DND-41 (cell line): ENCODE results near the gene FBXO38.
A peak's percentile ranks its signal among the peaks of the same experiment; 100 is the strongest.

Experiments used
- ATAC-seq: fragments of 200-7000 bp; cut with Tn5 transposase; 3 replicates; pipeline ENCODE4 v1.9.1; 2021; ENCODE audit warnings: low read depth; ENCODE audit not compliant: insufficient read depth
- DNase-seq: peaks from one replicate; pipeline ENCODE4 v3.0.0-alpha.2; 2020
- H2AFZ ChIP-seq: 2 replicates; pipeline ENCODE4 v1.6.0; 2012; ENCODE audit warnings: low read depth, low read length
- H3K27ac ChIP-seq: 2 replicates; pipeline ENCODE4 v1.5.1; 2012; ENCODE audit warnings: low read length, inconsistent platforms
- H3K27me3 ChIP-seq: fragments of 200-600 bp; sonication (generic); 2 replicates; pipeline ENCODE4 v1.6.0; 2012; ENCODE audit warnings: low read length, mild to moderate bottlenecking, inconsistent platforms; ENCODE audit not compliant: insufficient read depth, poor library complexity
- H3K36me3 ChIP-seq: 2 replicates; pipeline ENCODE4 v1.5.1; 2012; ENCODE audit warnings: low read length, inconsistent platforms; ENCODE audit not compliant: insufficient read depth
- H3K4me1 ChIP-seq: 2 replicates; pipeline ENCODE4 v1.5.1; 2012; ENCODE audit warnings: mild to moderate bottlenecking, low read length; ENCODE audit not compliant: insufficient read depth
- H3K4me2 ChIP-seq: 2 replicates; pipeline ENCODE4 v1.6.0; 2012; ENCODE audit warnings: mild to moderate bottlenecking, moderate library complexity, low read length, inconsistent platforms; ENCODE audit not compliant: insufficient read depth
- H3K4me3 ChIP-seq, 2 experiments: fragments of 200-600 bp in 1 of 2; shearing (Covaris generic) in 1 of 2; 2 replicates each; pipeline ENCODE4 v1.5.1; 2012 to 2016; ENCODE audit warnings: inconsistent platforms in 2 of 2, low read length in 2 of 2, mild to moderate bottlenecking in 2 of 2, low read depth in 1 of 2, moderate library complexity in 1 of 2
- H3K79me2 ChIP-seq: 2 replicates; pipeline ENCODE4 v1.6.0; 2012; ENCODE audit warnings: low read length, inconsistent platforms; ENCODE audit not compliant: insufficient read depth
- H3K9ac ChIP-seq: 2 replicates; pipeline ENCODE4 v1.6.0; 2012; ENCODE audit warnings: low read depth, mild to moderate bottlenecking, inconsistent platforms, low read length, moderate library complexity
- H3K9me3 ChIP-seq: 2 replicates; pipeline ENCODE4 v1.5.1; 2012; ENCODE audit warnings: low read length, moderate library complexity, mild to moderate bottlenecking, inconsistent platforms; ENCODE audit not compliant: insufficient read depth, severe bottlenecking
- H4K20me1 ChIP-seq: 2 replicates; pipeline ENCODE4 v1.6.0; 2012; ENCODE audit warnings: low read length; ENCODE audit not compliant: insufficient read depth
- CTCF ChIP-seq: IDR thresholded peaks from 2 replicates; pipeline ENCODE4 v1.5.1; 2012; ENCODE audit warnings: borderline replicate concordance, low read length, moderate library complexity, mild to moderate bottlenecking; ENCODE audit not compliant: poor library complexity, severe bottlenecking; ENCODE audit errors: extremely low read depth
- EZH2 ChIP-seq: IDR thresholded peaks from 3 replicates; pipeline ENCODE4 v1.6.1; 2012; ENCODE audit warnings: borderline replicate concordance, low read depth, mild to moderate bottlenecking, moderate library complexity, low read length, inconsistent platforms; ENCODE audit not compliant: severe bottlenecking

The FBXO38 gene

GRCh38 chr5:148381906-148382305 is 1.9 kb upstream of the FBXO38 start:
- DNase-seq (no peak), ATAC-seq (no peak)
- H3K79me2 ChIP-seq: peaks cover 31% of the 10 kb centered on the region
- no peak overlapping the region for H2AFZ ChIP-seq
- H4K20me1 ChIP-seq: peaks cover 17% of the 10 kb centered on the region; the same call in 1 of the 2 replicates
- TF ChIP-seq CTCF (no peak), EZH2 (no peak)
- H3K27me3 ChIP-seq: no peaks in the 10 kb centered on the region
- no peak overlapping the region for H3K4me3 ChIP-seq
- H3K9ac ChIP-seq: no peak overlapping the region
- peaks cover 2% of the 10 kb centered on the region for H3K9me3 ChIP-seq
- peaks cover 52% of the 10 kb centered on the region for H3K4me1 ChIP-seq
- H3K27ac ChIP-seq: no peak overlapping the region
- H3K4me2 ChIP-seq: peak overlapping the region; percentile 78; the same call in 1 of the 2 replicates
- 0 out of 2 replicates have a peak, but pooled peaks cover under 1% of the 10 kb centered on the region for H3K36me3 ChIP-seq

- Histone ChIP-seq H3K36me3 (0 out of 2 replicates have a peak, but pooled peaks cover 3% of the 10 kb centered on the region), H3K79me2 (peaks cover 40% of the 10 kb centered on the region), H3K4me1 (peaks cover 52% of the 10 kb centered on the region), H3K27ac (peak overlapping the region; percentile 79), H4K20me1 (peaks cover 20% of the 10 kb centered on the region; the same call in 1 of the 2 replicates), H3K4me2 (peak overlapping the region; percentile 78), H3K27me3 (no peaks in the 10 kb centered on the region), H3K9me3 (peaks cover 2% of the 10 kb centered on the region), H3K9ac (peak overlapping the region; percentile 76), H2AFZ (peak overlapping the region; percentile 81), H3K4me3 (peak overlapping the region; percentile 74 to 89)
- DNase-seq (no peak), ATAC-seq (no peak)
- TF ChIP-seq EZH2 (no peak), CTCF (no peak)
Measured at GRCh38 chr5:148382961-148383360, 797 bp upstream of the FBXO38 start.

- ATAC-seq (peak; percentile 14; the same call in 2 of the 3 replicates), DNase-seq (no peak)
- H3K79me2 ChIP-seq: peaks cover 54% of the 10 kb centered on the region
- H3K36me3 ChIP-seq: peaks cover 10% of the 10 kb centered on the region; the same call in 1 of the 2 replicates
- peaks cover 46% of the 10 kb centered on the region for H3K4me1 ChIP-seq
- H2AFZ ChIP-seq: peak overlapping the region; percentile 74
- H3K4me2 ChIP-seq: peak overlapping the region; percentile 89
- H4K20me1 ChIP-seq: peaks cover 22% of the 10 kb centered on the region; the same call in 1 of the 2 replicates
- H3K27ac ChIP-seq: peak overlapping the region; percentile 79
- no peaks in the 10 kb centered on the region for H3K9me3 ChIP-seq
- peak overlapping the region; percentile 76 for H3K9ac ChIP-seq
- TF ChIP-seq CTCF (no peak), EZH2 (no peak)
- H3K27me3 ChIP-seq: no peaks in the 10 kb centered on the region
- H3K4me3 ChIP-seq: peak overlapping the region; percentile 74 to 89
Measured at GRCh38 chr5:148384380-148384737, 601 bp downstream of the FBXO38 start.

- Histone ChIP-seq H2AFZ (no peak overlapping the region), H3K27me3 (no peaks in the 10 kb centered on the region), H4K20me1 (peaks cover 25% of the 10 kb centered on the region; the same call in 1 of the 2 replicates), H3K4me2 (peak overlapping the region; percentile 89), H3K27ac (no peak overlapping the region), H3K9me3 (no peaks in the 10 kb centered on the region), H3K79me2 (peaks cover 62% of the 10 kb centered on the region), H3K4me3 (peak overlapping the region; percentile 74 to 89; a peak in 3 of 4 replicates), H3K36me3 (peaks cover 10% of the 10 kb centered on the region; the same call in 1 of the 2 replicates), H3K9ac (peak overlapping the region; percentile 76), H3K4me1 (peaks cover 39% of the 10 kb centered on the region)
- no peak for ATAC-seq
- TF ChIP-seq CTCF: no peak
- DNase-seq: no peak
Measured at GRCh38 chr5:148385094-148385493, 1.3 kb downstream of the FBXO38 start.
